Body of pancreas (tissue), 4 donors: ENCODE results near the gene ANO2.

Experiments used
- CTCF ChIP-seq, 7 experiments: fragments of 450-650 bp in 4 of 7; fragments of 200-600 bp in 3 of 7; sonication (generic) in 3 of 7; IDR thresholded peaks; one replicate each; pipeline ENCODE4 v1.5.1; 2016 to 2019; ENCODE audit warnings: antibody characterized with exemption in 7 of 7
- POLR2A ChIP-seq, 3 donors: fragments of 450-650 bp; IDR thresholded peaks; one replicate each; pipeline ENCODE4 v1.6.1; 2016; ENCODE audit warnings: antibody characterized with exemption in 3 of 3, mild to moderate bottlenecking in 2 of 3

GRCh38 chr12:5688226-5688625, 256.8 kb downstream of the ANO2 start:
- no peak for TF ChIP-seq CTCF (IDR thresholded peaks at IDR 0.05)
- no peak for TF ChIP-seq POLR2A (IDR thresholded peaks at IDR 0.05)
